ENCODE results near the gene TBCD.
"Not testable (repeated sequence)": the region's sequence is repeated elsewhere in the genome, so short reads cannot be mapped to it uniquely, and the experiment has no call there.

TBCD gene

GRCh38 chr17:82985973-82986372 is 234.1 kb downstream of the TBCD start:
- H3K4me3 ChIP-seq, result no peak overlapping the region
- TF ChIP-seq, protein P1, sequence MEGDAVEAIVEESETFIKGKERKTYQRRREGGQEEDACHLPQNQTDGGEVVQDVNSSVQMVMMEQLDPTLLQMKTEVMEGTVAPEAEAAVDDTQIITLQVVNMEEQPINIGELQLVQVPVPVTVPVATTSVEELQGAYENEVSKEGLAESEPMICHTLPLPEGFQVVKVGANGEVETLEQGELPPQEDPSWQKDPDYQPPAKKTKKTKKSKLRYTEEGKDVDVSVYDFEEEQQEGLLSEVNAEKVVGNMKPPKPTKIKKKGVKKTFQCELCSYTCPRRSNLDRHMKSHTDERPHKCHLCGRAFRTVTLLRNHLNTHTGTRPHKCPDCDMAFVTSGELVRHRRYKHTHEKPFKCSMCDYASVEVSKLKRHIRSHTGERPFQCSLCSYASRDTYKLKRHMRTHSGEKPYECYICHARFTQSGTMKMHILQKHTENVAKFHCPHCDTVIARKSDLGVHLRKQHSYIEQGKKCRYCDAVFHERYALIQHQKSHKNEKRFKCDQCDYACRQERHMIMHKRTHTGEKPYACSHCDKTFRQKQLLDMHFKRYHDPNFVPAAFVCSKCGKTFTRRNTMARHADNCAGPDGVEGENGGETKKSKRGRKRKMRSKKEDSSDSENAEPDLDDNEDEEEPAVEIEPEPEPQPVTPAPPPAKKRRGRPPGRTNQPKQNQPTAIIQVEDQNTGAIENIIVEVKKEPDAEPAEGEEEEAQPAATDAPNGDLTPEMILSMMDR (IDR thresholded peaks at IDR 0.05), result no peak
- no peak overlapping the region for H3K27ac ChIP-seq
- no peak for DNase-seq (ENCODE audit: low spot score)

DNA sequence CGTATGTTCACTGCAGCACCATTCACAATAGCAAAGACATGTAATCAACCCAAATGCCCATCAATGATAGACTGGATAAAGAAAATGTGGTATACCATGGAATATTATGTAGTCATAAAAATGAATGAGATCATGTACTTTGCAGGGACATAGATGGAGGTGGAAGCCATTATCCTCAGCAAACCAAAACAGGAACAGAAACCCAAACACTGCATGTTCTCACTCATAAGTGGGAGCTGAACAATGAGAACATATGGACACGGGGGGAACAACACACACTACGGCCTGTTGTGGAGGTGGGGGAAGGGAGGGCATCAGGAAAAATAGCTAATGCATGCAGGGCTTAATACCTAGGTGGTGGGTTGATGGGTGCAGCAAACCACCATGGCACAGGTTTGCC is 237.2 kb downstream of the TBCD start:
- H3K27ac ChIP-seq; DNase-seq (ENCODE audit: low spot score); H3K4me3 ChIP-seq: not testable (repeated sequence)

GRCh38 chr17:82989881-82990280 is 238.0 kb downstream of the TBCD start:
- Histone ChIP-seq H3K27ac (no peak overlapping the region), H3K4me3 (no peak overlapping the region)
- DNase-seq (ENCODE audit: low spot score), result no peak
- TF ChIP-seq, protein P1 (IDR thresholded peaks at IDR 0.05), result no peak

- no peak for DNase-seq (ENCODE audit: low spot score)
- H3K27ac ChIP-seq, result no peak overlapping the region
- no peak overlapping the region for H3K4me3 ChIP-seq
- TF ChIP-seq, protein P1 (IDR thresholded peaks at IDR 0.05), result no peak
These were observed 241.1 kb downstream of the TBCD start for GRCh38 chr17:82993005-82993404.
